ENCODE results near the gene EPHA6.
A peak's percentile ranks its signal among the peaks of the same experiment; 100 is the strongest.

Gene EPHA6

GRCh38 chr3:97656638-97657037 is 842.2 kb downstream of the EPHA6 start:
- Histone ChIP-seq H3K4me3 (ENCODE audit: low read depth, low read length) (no peak overlapping the region), H3K27ac (no peak overlapping the region), H3K27me3 (ENCODE audit: insufficient read depth, low read depth, severe bottlenecking) (no peaks in the 10 kb centered on the region), H3K36me3 (no peaks in the 10 kb centered on the region), H3K9me3 (ENCODE audit: severe bottlenecking) (no peaks in the 10 kb centered on the region)
- no peak for TF ChIP-seq CTCF (IDR thresholded peaks at IDR 0.05; ENCODE audit: low read depth, low read length)
- DNase-seq, result no peak

GRCh38 chr3:97658668-97659285 is 844.4 kb downstream of the EPHA6 start:
- peak; percentile 64 for TF ChIP-seq CTCF (IDR thresholded peaks at IDR 0.05; ENCODE audit: low read depth, low read length)
- DNase-seq, result no peak
- H3K27ac ChIP-seq, result no peak overlapping the region
- no peaks in the 10 kb centered on the region for H3K36me3 ChIP-seq
- no peak overlapping the region for H3K4me3 ChIP-seq (ENCODE audit: low read depth, low read length)
- no peaks in the 10 kb centered on the region for H3K27me3 ChIP-seq (ENCODE audit: insufficient read depth, low read depth, severe bottlenecking)
- no peaks in the 10 kb centered on the region for H3K9me3 ChIP-seq (ENCODE audit: severe bottlenecking)

DNA sequence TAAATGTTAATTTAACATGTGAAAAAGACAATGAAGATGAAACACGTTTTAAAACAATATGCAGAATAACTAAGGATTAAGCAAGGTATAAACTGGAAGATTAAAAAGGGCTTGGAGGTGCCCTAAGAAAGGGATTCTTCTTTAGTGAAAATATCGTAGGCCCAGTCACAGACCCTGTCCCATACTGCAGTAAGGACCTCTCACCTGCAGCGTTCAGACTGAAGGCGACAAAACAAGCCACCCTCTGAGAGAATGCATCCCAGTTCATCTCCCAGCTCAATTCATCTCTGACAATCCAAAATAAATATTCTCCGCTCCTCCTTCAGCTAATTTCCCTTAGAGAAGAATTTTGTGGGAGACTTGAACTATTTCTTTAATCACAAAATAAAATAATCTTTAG is 847.9 kb downstream of the EPHA6 start:
- H3K9me3 ChIP-seq (ENCODE audit: severe bottlenecking), result no peaks in the 10 kb centered on the region
- no peak overlapping the region for H3K4me3 ChIP-seq (ENCODE audit: low read depth, low read length)
- no peak for TF ChIP-seq CTCF (IDR thresholded peaks at IDR 0.05; ENCODE audit: low read depth, low read length)
- no peaks in the 10 kb centered on the region for H3K36me3 ChIP-seq
- no peak overlapping the region for H3K27ac ChIP-seq
- DNase-seq, result no peak
- H3K27me3 ChIP-seq (ENCODE audit: insufficient read depth, low read depth, severe bottlenecking), result no peaks in the 10 kb centered on the region

- H3K27me3 ChIP-seq (ENCODE audit: insufficient read depth, low read depth, severe bottlenecking), result no peaks in the 10 kb centered on the region
- DNase-seq, result no peak
- H3K36me3 ChIP-seq, result no peaks in the 10 kb centered on the region
- TF ChIP-seq CTCF (IDR thresholded peaks at IDR 0.05; ENCODE audit: low read depth, low read length), result no peak
- H3K27ac ChIP-seq, result no peak overlapping the region
- H3K9me3 ChIP-seq (ENCODE audit: severe bottlenecking), result no peaks in the 10 kb centered on the region
- H3K4me3 ChIP-seq (ENCODE audit: low read depth, low read length), result no peak overlapping the region
These were observed 848.4 kb downstream of the EPHA6 start for GRCh38 chr3:97662762-97663161.

- Histone ChIP-seq H3K9me3 (ENCODE audit: severe bottlenecking) (no peaks in the 10 kb centered on the region), H3K4me3 (ENCODE audit: low read depth, low read length) (no peak overlapping the region), H3K36me3 (no peaks in the 10 kb centered on the region), H3K27ac (no peak overlapping the region), H3K27me3 (ENCODE audit: insufficient read depth, low read depth, severe bottlenecking) (no peaks in the 10 kb centered on the region)
- no peak for DNase-seq
- no peak for TF ChIP-seq CTCF (IDR thresholded peaks at IDR 0.05; ENCODE audit: low read depth, low read length)
These were observed 851.5 kb downstream of the EPHA6 start for GRCh38 chr3:97665896-97666295.

DNA sequence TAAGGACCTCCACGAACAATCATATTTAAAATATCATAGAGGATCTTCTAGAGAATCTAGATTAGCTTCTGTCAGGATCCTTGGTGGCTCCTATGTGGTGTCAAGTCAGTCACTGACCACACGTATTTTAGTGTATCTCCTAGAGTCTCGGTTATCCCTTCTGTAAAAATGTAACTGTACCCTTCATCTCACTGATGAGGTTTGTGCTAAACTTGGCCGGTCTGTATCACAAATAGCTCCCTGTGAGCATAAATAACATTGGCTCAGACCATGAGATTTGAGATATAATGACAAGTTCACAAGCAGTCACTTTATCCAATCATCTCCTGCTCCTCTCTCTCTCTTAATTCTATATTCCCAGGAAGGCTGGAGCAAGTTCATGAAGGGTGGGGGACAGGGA is 856.6 kb downstream of the EPHA6 start:
- Histone ChIP-seq H3K27me3 (ENCODE audit: insufficient read depth, low read depth, severe bottlenecking) (no peaks in the 10 kb centered on the region), H3K36me3 (no peaks in the 10 kb centered on the region), H3K9me3 (ENCODE audit: severe bottlenecking) (no peaks in the 10 kb centered on the region), H3K4me3 (ENCODE audit: low read depth, low read length) (no peak overlapping the region), H3K27ac (no peak overlapping the region)
- no peak for DNase-seq
- TF ChIP-seq CTCF (IDR thresholded peaks at IDR 0.05; ENCODE audit: low read depth, low read length), result no peak

Data from WERI-Rb-1 (cell line).